SKM-1 treated with dmso at 0.1 percent for 144 hours (cell line): ENCODE measurements around the gene PRR32.
A peak's percentile ranks its signal among the peaks of the same experiment; 100 is the strongest.
"Not testable (repeated sequence)": the region's sequence is repeated elsewhere in the genome, so short reads cannot be mapped to it uniquely, and the experiment has no call there.

Experiments used
- DNase-seq: peaks from one replicate; lab custom pipeline; 2025; ENCODE audit not compliant: unreplicated experiment; lab: John Stamatoyannopoulos, UW

The PRR32 gene, protein sequence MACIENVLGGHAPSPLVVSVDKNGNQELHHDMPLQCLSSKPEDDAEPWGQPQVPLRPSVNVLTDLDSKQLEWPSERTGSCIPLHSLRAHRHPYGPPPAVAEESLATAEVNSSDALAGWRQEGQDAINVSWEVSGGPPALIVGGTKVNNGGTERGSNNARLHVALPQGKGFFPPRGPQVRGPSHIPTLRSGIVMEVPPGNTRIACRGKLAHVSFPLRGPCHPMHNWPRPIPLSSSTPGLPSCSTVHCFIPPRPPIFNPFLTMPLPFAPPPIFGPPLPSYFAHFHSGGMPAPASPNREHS

GRCh38 chrX:126819429-126819828, at the start of gene PRR32:
Gene PRR32 (plus strand): TSS chrX:126819729. CDS start chrX:126819844, 115 bp downstream.
- no peak for DNase-seq

- DNase-seq = peak; percentile 5
Observed at GRCh38 chrX:126770179-126770578, 49.4 kb upstream of the PRR32 start.

DNA sequence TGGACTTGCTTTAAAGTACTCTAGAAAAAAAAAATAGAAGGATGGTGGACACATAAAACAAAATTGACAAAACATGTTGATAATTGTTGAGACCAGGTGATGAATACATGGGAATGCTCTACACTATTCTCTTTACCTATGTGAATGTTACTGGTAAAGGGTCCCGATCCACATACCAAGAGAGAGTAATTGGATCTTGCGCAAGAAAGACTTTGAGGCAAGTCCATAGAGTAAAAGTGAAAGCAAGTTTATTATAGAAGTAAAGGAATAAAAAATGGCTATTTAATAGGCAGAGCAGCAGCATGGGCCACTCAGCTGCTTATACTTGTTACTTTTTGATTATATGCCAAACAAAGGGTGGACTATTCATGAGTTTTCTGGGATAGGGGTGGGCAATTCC, 34.0 kb upstream of the PRR32 start:
- no peak for DNase-seq

DNA sequence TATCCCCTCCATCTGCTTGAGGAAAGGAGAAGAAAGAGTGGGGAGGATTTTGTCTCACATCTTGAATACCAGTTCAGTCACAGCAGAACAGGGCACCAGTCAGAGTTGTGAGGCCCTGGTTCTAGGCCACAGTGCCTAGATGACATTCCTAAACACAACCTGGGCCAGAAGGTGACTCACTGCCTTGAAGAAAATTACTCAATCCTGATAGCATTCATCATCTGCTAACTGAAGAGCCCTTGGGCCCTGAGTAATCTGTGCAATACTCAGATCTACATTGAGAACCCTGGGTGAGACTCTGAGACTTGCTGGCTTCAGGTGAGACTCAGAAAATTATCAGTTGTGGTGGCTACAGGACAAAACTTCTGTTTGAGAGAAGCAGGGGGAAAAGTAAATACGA, 20.5 kb upstream of the PRR32 start:
- no peak for DNase-seq

DNA sequence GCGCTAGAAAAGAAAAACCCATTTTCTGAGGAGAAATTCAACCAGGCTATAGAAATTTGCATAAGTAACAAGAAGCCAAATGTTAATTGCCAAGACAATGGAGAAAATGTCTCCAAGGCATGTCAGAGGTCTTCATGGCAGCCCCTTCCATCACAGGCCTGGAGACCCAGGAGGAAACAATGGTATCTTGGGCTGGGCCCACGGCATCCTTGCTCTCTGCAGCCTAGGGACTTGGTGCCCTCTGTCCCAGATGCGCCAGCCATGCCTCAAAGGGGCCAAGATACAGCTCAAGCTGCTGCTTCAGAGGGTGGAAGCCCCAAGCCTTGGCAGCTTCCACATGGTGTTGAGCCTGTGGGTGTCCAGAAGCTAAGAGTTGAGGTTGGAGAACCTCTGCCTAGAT, 12.7 kb upstream of the PRR32 start:
- not testable (repeated sequence) for DNase-seq

DNA sequence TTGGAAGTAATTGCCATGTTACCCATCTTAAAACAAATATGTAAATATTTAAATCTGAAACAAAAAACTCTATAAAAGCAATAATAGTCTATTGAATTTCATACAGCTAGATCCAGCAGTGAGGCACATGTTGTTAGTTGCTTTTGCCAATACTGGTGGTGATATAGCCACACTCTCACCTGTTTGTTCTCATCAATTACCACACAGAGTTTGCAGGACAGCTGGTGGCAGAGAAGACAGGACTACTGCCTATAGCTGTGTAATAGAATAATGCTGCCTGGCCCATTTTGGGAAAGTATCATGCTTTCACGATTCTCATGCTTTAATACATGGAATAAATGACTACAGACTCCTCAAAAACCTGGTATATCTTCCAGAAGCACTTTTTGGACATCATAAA, 3.7 kb upstream of the PRR32 start:
- no peak for DNase-seq

GRCh38 chrX:126820700-126821420, 1.3 kb downstream of the PRR32 start:
- DNase-seq = no peak

- DNase-seq = no peak
Observed at GRCh38 chrX:126824338-126825007, 4.9 kb downstream of the PRR32 start.

GRCh38 chrX:126825566-126826193, 6.2 kb downstream of the PRR32 start:
- no peak for DNase-seq

GRCh38 chrX:126836186-126836585, 16.7 kb downstream of the PRR32 start:
- no peak for DNase-seq

- DNase-seq = no peak
Observed at GRCh38 chrX:126847143-126847542, 27.6 kb downstream of the PRR32 start.

GRCh38 chrX:126855839-126856524, 36.5 kb downstream of the PRR32 start:
- no peak for DNase-seq
